GM13977 (cell line): ENCODE measurements around the gene C5AR2.

Experiments used
- DNase-seq: peaks from one replicate; pipeline ENCODE4 v3.0.0; 2012; ENCODE audit warnings: low spot score
- CTCF ChIP-seq: IDR thresholded peaks from 2 replicates; pipeline ENCODE4 v1.5.1; 2012; ENCODE audit warnings: mild to moderate bottlenecking, control low read depth; ENCODE audit not compliant: insufficient read depth; ENCODE audit errors: extremely low read depth, missing control alignments
- in situ Hi-C: fragments of 300-500 bp; cut with MboI; formaldehyde crosslinking; loops from one replicate; pipeline ENCODE4 v1.12.0; 2022; ENCODE audit warnings: low sequenced_read_pairs, low pct_unique_long_range_greater_than_20kb, mixed read lengths, inconsistent platforms; ENCODE audit not compliant: unreplicated experiment

Gene C5AR2

DNA sequence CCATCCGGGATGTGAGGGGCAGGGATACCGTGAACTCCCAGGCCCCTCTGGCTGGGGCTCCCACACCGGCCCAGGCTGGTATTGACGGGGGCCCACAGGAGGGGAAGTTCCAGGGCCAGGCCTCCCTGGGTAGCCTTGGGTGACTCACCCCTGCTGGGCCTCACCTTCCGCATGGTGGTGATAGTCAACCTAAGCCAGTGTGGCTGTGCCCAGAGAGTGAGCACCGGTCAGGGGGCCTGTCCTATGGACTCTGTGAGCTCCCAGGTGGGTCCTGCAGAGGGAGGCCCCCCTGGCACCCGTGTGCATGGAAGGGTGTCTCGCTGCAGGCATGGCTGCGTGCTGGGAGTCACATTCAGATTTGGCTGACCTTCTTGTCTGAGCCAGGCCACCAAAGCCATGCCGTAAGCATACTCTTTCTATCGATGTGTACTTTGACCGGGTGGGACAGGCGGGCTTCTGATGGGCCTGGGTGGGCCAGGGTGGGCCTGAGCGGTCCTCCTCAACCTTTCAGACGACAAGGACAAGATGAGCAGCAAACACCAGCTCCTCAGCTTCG lies 44.7 kb downstream of the C5AR2 start:
- no peak for DNase-seq
- no peak for TF ChIP-seq CTCF
- in situ Hi-C loops, result no loop called here

DNA sequence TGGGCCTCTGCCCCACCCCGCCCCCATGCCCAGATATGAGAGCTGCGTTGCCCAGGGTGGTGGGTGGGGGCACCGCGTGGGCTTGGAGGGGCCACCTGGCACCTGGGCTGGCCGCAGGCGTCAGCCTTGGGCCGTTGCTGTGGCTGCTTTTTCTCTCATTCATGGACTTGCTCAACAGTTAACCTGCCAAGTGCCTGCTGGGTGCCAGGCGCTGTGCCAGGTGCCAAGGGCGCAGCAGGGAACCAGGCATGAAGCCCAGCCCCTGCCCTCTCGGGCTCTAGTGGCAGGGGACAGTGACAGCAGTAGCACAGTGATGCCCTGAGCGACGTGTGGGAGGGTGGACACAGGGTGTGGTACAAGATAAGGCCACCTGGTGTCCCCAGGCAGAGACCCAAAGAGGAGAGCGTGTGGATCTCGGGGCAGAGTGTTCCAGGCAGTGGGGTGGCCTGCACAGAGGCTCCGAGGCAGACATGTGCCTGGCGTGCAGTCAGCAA lies 45.3 kb downstream of the C5AR2 start:
- in situ Hi-C loops, result no loop called here
- TF ChIP-seq CTCF, result no peak
- no peak for DNase-seq

DNA sequence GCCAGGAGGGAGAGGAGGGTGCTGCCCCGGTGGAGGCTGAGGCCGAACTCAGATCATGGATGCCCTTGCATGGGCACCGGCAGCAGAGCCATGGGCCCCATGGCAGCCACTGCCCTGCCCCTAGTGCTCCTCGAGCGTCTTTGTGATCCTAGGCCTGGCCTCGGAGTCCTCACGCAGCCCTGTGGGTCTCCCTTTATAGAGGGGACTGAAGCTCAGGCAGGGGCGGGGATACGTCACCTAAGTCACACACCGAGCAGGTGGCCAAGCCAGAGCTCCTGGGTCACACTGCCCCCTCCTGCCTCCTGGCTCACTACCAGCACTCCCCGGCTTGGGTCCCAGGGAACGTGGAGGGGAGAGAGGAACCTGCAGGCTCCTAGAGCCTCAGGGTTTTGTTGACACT lies 45.8 kb downstream of the C5AR2 start:
- DNase-seq, result peak; percentile 12
- in situ Hi-C loops, result no loop called here
- no peak for TF ChIP-seq CTCF

GRCh38 chr19:47378246-47378645 lies 46.3 kb downstream of the C5AR2 start:
- DNase-seq, result no peak
- in situ Hi-C loops, result no loop called here
- no peak for TF ChIP-seq CTCF

- no peak for TF ChIP-seq CTCF
- in situ Hi-C loops, result no loop called here
- no peak for DNase-seq
Observed at GRCh38 chr19:47379381-47379938, 47.5 kb downstream of the C5AR2 start.

- in situ Hi-C loops, result loop anchor here (10.0 kb wide), 1 partner anchor 76 kb away; the partner anchor contains the start of gene C5AR1
- TF ChIP-seq CTCF, result no peak
- no peak for DNase-seq
Observed at GRCh38 chr19:47380559-47380958, 48.6 kb downstream of the C5AR2 start.

DNA sequence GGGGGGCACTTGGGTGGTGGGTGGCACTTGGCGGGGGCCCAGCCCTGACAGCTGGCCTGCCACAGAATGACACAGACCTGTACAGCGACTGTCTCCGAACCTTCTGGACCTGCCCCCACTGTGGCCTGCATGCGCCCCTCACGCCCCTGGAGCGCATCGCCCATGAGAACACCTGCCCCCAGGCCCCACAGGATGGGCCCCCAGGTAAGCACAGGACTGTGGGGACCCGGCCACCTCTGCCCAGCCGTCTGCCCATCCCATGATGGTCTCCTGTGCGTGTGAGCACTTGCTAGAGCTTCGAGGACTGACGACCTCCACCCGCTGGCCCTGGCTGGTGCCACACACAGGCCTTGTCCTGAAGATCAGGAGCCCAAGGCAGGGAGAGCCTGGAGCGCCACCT lies 49.1 kb downstream of the C5AR2 start:
- no peak for DNase-seq
- in situ Hi-C loops, result loop anchor here (10.0 kb wide), 1 partner anchor 76 kb away; the partner anchor contains the start of gene C5AR1
- TF ChIP-seq CTCF, result no peak
